ENCODE results near the gene ENPP6.
"Not testable (repeated sequence)": the region's sequence is repeated elsewhere in the genome, so short reads cannot be mapped to it uniquely, and the experiment has no call there.

The ENPP6 gene

GRCh38 chr4:184056877-184057276 is 160.8 kb downstream of the ENPP6 start:
- DNase-seq = no peak

DNA sequence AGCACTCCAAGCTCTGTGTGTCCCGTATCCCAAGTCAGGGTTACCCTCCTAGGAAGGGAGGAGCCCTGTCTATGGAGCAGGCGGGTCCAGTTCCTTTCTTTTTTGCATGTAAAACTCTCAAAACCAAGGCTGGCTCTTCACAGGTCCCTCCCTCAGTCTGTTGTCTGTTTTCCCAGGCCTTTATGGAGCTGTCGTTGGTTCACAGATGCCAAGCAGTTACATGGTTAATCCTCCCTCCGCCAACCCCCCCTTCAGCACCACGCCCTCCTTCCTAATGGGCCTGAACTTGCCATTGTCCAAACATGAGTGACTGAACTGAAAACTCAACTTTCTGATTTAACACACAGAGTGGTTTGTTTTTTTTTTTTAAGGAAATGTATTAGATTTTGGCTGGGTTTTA is 164.2 kb downstream of the ENPP6 start:
- no peak for DNase-seq

- no peak for DNase-seq
Observed at GRCh38 chr4:184052616-184053015, 165.1 kb downstream of the ENPP6 start.

GRCh38 chr4:184051262-184051661 is 166.4 kb downstream of the ENPP6 start:
- not testable (repeated sequence) for DNase-seq

DNA sequence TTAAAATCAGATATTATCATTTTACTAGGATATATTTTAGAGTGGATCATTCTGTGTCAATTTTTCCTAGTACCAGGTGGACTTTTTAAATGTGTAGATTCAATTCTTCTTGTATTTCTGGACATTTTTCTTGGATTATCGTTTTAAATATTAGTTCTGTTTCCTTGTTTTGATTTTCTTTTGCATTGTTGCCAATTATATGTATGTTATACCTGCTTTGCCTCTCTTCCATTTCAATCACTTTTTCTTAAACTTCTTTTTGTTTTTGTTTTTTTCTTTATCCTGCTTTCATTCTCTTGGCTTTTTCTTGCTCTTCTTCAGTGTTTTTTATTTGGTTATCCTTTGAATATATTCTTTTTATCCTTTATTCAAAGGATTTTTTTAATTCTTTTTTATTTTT is 171.5 kb downstream of the ENPP6 start:
- DNase-seq = no peak

DNA sequence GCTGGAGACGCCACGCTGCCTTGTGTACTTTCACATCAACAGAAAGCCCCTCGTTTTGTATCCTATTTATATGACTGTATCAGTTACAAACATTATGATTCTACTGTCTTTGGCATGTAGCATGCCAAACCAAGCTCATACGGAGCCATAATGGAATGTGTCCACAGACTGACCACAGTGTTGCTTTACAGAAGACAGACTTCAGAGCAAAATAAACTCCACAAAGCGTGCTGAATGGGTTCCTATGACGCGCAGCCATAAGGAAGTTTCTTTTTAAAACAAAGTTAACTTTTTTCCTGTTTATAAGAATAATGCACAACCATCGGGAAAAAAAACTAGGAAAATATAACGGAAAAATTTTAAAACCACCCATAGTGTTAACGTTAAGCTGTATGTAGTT is 176.5 kb downstream of the ENPP6 start:
- DNase-seq = no peak

GRCh38 chr4:184039963-184040383 is 177.7 kb downstream of the ENPP6 start:
- DNase-seq = peak; percentile 20

Data from fibroblast of skin of abdomen (primary cell).